Skeletal muscle tissue (tissue), 4 donors: ENCODE data around the gene ELAVL2. TPM values are rescaled to one million over a fixed set of nuclear protein-coding genes. Genes with fewer than 3 reads are reported as not detected.

Source experiments
- H3K27ac ChIP-seq: one replicate; pipeline ENCODE4 v1.7.0; 2013; ENCODE audit warnings: mild to moderate bottlenecking, low read depth, low read length, inconsistent platforms
- H3K27me3 ChIP-seq, 3 donors: one replicate each; pipeline ENCODE4 v1.7.0; 2013; ENCODE audit warnings: low read length in 3 of 3; ENCODE audit not compliant: control insufficient read depth in 3 of 3, insufficient read depth in 3 of 3
- H3K36me3 ChIP-seq, 3 donors: one replicate each; pipeline ENCODE4 v1.7.0; 2013; ENCODE audit warnings: low read length in 3 of 3; ENCODE audit not compliant: control insufficient read depth in 3 of 3, insufficient read depth in 3 of 3
- H3K4me1 ChIP-seq, 3 donors: one replicate each; pipeline ENCODE4 v1.7.0; 2013; ENCODE audit warnings: low read length in 3 of 3, mild to moderate bottlenecking in 3 of 3; ENCODE audit not compliant: control insufficient read depth in 3 of 3, insufficient read depth in 3 of 3
- H3K4me3 ChIP-seq, 3 donors: one replicate each; pipeline ENCODE4 v1.7.0; 2013; ENCODE audit warnings: low read length in 3 of 3
- H3K9ac ChIP-seq, 3 donors: one replicate each; pipeline ENCODE4 v1.7.0; 2013; ENCODE audit warnings: low read length in 3 of 3, mild to moderate bottlenecking in 3 of 3, moderate library complexity in 2 of 3, low read depth in 1 of 3
- H3K9me3 ChIP-seq, 3 donors: one replicate each; pipeline ENCODE4 v1.7.0; 2013; ENCODE audit warnings: low read length in 3 of 3; ENCODE audit not compliant: control insufficient read depth in 3 of 3
- total RNA-seq: library from RNA; depleted of rRNA; stranded (reverse); fragments of >200 nt; gene quantifications from one replicate; pipeline ENCODE4 v1.2.3, GENCODE V29; 2014
- donor health status: Osteomylitis.

The ELAVL2 gene
- total RNA-seq, 1 donor from 2014 or later, result 3.1 TPM

- Histone ChIP-seq H3K4me3 (no peak overlapping the region), H3K4me1 (no peaks in the 10 kb centered on the region), H3K9ac (no peak overlapping the region), H3K27me3 (no peaks in the 10 kb centered on the region), H3K36me3 (no peaks in the 10 kb centered on the region), H3K9me3 (peaks cover 0 to 2% (median 0%) of the 10 kb centered on the region in 3 donors), H3K27ac (no peak overlapping the region)
Observed at GRCh38 chr9:23698161-23698560, 127.9 kb downstream of the ELAVL2 start.

GRCh38 chr9:23695572-23695971 is 130.5 kb downstream of the ELAVL2 start:
- no peaks in the 10 kb centered on the region for H3K4me1 ChIP-seq
- no peak overlapping the region for H3K4me3 ChIP-seq

GRCh38 chr9:23693374-23693773 is 132.7 kb downstream of the ELAVL2 start:
- Histone ChIP-seq H3K4me1 (no peaks in the 10 kb centered on the region), H3K9me3 (no peaks in the 10 kb centered on the region), H3K9ac (no peak overlapping the region), H3K27me3 (no peaks in the 10 kb centered on the region), H3K36me3 (no peaks in the 10 kb centered on the region), H3K27ac (no peak overlapping the region), H3K4me3 (no peak overlapping the region)

More at GRCh38 chr9:23695572-23695971, 130.5 kb downstream of the ELAVL2 start:
- Histone ChIP-seq H3K27ac (no peak overlapping the region), H3K9me3 (no peaks in the 10 kb centered on the region), H3K36me3 (no peaks in the 10 kb centered on the region), H3K27me3 (no peaks in the 10 kb centered on the region), H3K9ac (no peak overlapping the region)

- Histone ChIP-seq H3K9ac (no peak overlapping the region), H3K36me3 (no peaks in the 10 kb centered on the region), H3K4me1 (peaks cover 0 to 2% (median 0%) of the 10 kb centered on the region in 3 donors), H3K27me3 (no peaks in the 10 kb centered on the region), H3K27ac (no peak overlapping the region), H3K9me3 (no peaks in the 10 kb centered on the region), H3K4me3 (no peak overlapping the region)
Observed at GRCh38 chr9:23686896-23687295, 139.1 kb downstream of the ELAVL2 start.

GRCh38 chr9:23686257-23686656 is 139.8 kb downstream of the ELAVL2 start:
- Histone ChIP-seq H3K27me3 (no peaks in the 10 kb centered on the region), H3K4me1 (peaks cover 0 to 2% (median 0%) of the 10 kb centered on the region in 3 donors), H3K9ac (no peak overlapping the region), H3K27ac (no peak overlapping the region), H3K9me3 (no peaks in the 10 kb centered on the region), H3K36me3 (no peaks in the 10 kb centered on the region), H3K4me3 (no peak overlapping the region)

GRCh38 chr9:23683611-23684061 is 142.4 kb downstream of the ELAVL2 start:
- Histone ChIP-seq H3K9ac (no peak overlapping the region), H3K4me1 (peaks cover 0 to 2% (median 0%) of the 10 kb centered on the region in 3 donors), H3K36me3 (no peaks in the 10 kb centered on the region), H3K27me3 (no peaks in the 10 kb centered on the region), H3K4me3 (no peak overlapping the region), H3K27ac (no peak overlapping the region), H3K9me3 (no peaks in the 10 kb centered on the region)

GRCh38 chr9:23682891-23683431 is 143.1 kb downstream of the ELAVL2 start:
- Histone ChIP-seq H3K36me3 (no peaks in the 10 kb centered on the region), H3K27me3 (no peaks in the 10 kb centered on the region), H3K27ac (no peak overlapping the region), H3K4me3 (no peak overlapping the region), H3K9me3 (no peaks in the 10 kb centered on the region), H3K9ac (no peak overlapping the region), H3K4me1 (peaks cover 0 to 2% (median 0%) of the 10 kb centered on the region in 3 donors)

GRCh38 chr9:23682352-23682751 is 143.7 kb downstream of the ELAVL2 start:
- H3K4me3 ChIP-seq, result no peak overlapping the region
- H3K27me3 ChIP-seq, result no peaks in the 10 kb centered on the region
- H3K9me3 ChIP-seq, result no peaks in the 10 kb centered on the region
- H3K9ac ChIP-seq, result no peak overlapping the region
- H3K4me1 ChIP-seq, result peaks cover 0 to 2% (median 0%) of the 10 kb centered on the region in 3 donors
- H3K36me3 ChIP-seq, result no peaks in the 10 kb centered on the region
- no peak overlapping the region for H3K27ac ChIP-seq

GRCh38 chr9:23677446-23677845 is 148.6 kb downstream of the ELAVL2 start:
- no peaks in the 10 kb centered on the region for H3K36me3 ChIP-seq
- H3K9me3 ChIP-seq, result no peaks in the 10 kb centered on the region
- H3K4me1 ChIP-seq, result no peaks in the 10 kb centered on the region
- H3K4me3 ChIP-seq, result no peak overlapping the region
- H3K27ac ChIP-seq, result no peak overlapping the region
- H3K9ac ChIP-seq, result no peak overlapping the region
- no peaks in the 10 kb centered on the region for H3K27me3 ChIP-seq

GRCh38 chr9:23674016-23674585 is 151.9 kb downstream of the ELAVL2 start:
- H3K27ac ChIP-seq, result no peak overlapping the region
- no peak overlapping the region for H3K4me3 ChIP-seq
- no peaks in the 10 kb centered on the region for H3K9me3 ChIP-seq
- H3K4me1 ChIP-seq, result no peaks in the 10 kb centered on the region
- no peak overlapping the region for H3K9ac ChIP-seq
- no peaks in the 10 kb centered on the region for H3K36me3 ChIP-seq
- H3K27me3 ChIP-seq, result no peaks in the 10 kb centered on the region
